Amniotic epithelial cell (primary cell): Measurements from ENCODE around the gene UNC13C.

Source experiments
- DNase-seq: peaks from one replicate; pipeline ENCODE4 v3.0.0-alpha.2; 2010; ENCODE audit warnings: low read depth

UNC13C gene

DNA sequence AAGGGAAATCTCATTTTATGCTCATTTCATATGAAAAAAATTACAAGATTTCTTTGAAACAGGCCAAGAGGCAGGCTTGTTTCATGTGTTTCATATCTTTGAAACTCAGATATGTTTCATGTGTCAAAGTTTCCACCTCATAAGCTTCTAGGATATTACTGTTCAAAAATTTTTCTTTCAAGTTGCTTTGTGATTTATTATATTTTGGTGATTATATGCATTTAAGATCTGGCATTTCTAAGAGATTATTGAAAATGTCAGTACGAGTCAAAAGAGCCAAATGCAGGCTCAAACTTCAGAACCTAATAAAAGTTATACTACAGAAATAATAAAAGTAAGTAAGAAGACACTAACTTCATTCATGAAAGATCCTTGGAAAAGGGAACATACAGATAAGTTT, 590.1 kb downstream of the UNC13C start:
- no peak for DNase-seq

DNA sequence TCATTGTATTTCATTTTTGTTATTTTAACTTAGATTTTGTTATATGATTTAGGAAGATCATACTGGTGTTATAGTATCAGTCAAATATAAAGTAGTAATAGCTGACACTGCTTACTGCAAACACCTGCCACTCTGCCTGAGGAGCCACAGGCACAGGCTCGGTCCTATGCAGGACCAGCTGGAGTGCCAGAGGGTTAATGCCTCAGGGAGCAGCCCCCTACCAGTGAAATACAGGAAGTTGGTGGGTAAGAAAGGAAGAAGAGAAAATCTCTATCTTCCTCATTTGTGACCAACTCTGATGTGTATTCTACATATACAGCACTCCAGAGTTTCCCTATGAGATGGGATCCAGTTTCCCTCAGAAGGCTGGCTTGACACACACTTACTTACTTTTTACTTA, 593.3 kb downstream of the UNC13C start:
- no peak for DNase-seq

DNA sequence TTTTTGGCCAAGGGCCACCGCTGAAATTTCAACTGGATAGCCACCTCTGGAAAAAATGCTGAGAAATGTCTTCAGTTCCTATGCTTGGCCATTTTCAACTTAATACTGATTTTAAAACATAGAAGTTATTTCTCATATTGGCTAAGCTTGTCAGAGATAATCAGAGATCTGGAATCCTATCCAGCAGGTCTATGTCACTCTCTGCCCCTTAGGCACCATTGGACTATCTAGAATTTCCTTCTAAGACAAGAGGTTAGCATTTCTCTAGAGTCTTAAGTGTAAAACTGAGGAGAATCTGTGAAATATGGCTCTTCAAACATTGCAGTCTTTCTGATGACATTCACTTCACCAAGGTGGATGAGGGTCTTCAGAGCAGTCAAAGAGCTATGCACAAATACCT, 597.3 kb downstream of the UNC13C start:
- no peak for DNase-seq

DNA sequence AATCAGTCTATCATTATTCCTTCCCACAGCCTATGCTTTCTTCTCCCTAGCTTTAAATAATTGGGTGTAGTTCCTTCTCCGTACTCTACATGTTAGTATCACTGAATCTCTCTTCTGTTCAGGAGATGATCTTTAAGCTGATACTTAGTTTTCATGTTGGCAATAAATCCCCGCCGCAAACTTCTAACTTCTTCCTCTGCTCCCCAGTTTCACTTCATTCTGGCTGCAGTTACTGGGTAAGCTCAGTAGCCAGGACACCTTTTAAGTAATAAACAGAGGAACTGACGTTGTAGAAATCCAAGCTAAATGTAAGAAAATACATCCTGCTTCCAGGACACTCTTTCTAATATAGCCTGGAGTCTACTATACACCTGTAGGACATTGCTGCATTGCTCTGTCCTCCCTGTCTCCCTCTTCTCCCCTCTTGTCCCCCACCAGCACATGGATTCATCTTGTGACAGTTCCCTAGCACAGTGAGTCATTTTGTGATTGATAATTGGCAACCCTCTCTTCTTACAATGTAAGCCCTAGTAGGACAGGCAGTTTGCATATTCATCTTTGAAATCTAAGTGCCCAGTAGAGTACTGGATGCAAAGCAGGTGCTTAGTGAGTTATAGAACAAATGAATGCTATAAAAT, 598.2 kb downstream of the UNC13C start:
- no peak for DNase-seq

DNA sequence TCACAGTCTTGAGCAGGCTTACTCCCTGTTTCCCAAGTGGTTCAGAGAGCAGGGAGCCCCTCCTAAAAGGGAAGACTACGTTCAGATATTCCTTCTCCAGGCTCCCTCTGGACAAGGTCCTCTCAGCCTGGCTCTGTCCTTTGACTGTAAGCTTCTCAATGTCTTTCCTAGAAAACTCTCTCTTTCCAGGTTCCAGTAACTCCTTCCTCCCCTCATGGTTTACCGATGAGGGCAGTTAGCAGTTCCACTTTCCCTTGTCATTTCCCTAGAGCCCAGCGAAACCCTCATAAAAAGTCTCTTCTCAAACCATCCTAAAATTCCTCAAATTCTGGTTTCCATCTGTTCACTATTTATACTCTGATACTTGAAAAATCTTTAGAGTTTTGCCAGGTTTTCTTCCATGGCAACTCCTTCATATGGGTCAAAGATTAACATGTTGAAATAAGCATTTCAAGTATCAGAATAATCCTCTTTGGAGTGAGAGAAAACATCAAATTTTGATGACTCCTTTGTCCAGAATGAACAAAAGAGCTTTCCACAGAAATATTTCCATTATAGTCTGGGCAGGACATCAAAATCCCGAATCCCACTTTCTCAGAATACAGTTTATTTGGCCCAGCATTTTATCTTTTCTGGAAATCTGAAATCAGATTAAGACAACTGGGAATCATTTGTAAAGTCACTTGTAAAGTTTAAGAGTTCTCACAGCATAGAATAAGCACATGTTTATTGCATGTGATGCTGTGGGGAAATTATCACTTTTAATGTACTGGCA, 599.4 kb downstream of the UNC13C start:
- DNase-seq = no peak

DNA sequence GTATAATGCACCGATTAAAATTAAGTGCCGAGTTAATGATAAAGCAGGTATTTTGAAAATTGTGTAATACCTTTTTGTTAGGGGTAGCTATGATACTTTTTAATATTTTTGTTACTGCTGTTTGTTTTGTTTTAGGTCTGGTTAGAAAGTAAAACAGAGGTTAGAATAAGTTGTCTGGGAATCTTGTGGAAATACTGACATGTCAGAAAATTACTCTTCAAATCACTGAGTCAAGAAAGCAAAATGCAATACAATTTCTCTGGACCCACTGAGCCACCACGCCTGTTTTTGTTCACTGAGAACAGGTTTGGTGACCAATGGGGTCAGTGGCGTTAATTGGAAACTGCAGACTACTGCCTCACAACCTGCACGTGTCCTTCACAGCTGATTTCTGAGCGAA, 601.6 kb downstream of the UNC13C start:
- no peak for DNase-seq

DNA sequence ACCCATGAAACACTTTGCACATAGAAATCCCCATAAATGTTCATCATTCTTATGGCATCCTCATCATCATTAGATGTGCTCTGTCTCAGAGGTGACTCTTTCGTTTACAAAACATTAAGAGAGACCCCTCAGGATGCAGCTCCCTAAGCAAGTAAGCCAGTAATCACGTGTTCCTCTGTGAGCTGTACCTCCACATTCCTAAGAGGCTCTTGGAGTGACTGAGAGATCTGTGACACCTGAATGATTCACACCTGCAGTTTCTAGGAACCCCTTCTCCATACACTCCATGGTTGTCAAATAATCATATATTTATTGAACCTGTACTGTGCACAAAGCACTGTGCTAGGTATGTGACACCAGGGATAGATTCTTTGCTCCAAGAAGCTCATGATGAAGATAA, 602.4 kb downstream of the UNC13C start:
- no peak for DNase-seq

DNA sequence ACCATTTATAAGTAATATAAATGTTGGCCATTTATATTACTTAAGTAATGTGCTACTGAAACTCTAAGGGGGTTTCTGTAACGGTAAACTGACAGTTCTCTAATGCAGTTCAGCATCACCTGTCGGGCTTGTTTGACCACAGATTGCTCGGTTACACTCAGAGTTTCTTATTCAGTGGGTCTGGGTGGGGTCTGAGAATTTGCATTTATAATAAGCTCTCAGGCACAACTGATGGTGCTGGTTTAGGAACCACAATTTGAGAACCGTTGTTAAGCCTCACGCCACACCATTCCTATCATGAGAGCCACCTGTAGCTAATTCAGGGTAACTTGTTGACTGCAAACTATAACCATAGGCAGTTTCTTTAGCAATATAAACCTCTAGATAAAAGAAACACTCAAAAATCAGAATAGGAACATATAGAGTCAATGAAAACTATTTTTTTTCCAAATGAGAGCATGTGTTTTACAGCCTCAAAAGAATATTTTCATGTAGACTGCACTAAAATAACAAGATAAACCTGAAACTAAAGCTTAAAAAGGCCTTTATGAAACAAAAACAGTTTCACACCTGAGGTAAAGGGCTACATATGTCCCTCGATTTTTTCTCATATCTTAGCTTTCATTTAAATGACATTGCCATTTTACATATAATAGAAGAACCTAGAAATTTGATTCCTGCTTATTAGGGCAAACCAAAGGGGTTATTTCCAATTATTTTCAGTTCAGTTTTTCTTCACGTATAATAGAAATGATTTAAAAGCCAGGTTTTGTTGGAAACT, 604.8 kb downstream of the UNC13C start:
- DNase-seq = no peak

DNA sequence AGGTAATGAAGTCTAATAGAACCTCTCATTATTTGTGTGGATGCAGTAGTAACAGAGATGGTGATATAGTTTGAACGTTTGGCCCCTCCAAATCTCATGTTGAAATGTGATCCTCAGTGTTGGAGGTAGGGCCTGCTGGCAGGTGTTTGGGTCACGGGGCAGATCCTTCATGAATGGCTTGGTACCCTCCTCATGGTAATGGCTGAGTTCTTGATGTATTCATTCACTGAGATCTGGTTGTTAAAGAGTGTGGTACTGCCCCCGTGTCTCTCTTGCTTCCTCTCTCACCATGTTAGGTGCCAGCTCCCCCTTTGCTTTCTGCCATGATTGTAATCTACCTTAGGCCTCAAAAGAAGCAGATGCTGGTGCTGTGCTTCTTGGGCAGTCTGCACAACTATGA, 606.8 kb downstream of the UNC13C start:
- DNase-seq = no peak

DNA sequence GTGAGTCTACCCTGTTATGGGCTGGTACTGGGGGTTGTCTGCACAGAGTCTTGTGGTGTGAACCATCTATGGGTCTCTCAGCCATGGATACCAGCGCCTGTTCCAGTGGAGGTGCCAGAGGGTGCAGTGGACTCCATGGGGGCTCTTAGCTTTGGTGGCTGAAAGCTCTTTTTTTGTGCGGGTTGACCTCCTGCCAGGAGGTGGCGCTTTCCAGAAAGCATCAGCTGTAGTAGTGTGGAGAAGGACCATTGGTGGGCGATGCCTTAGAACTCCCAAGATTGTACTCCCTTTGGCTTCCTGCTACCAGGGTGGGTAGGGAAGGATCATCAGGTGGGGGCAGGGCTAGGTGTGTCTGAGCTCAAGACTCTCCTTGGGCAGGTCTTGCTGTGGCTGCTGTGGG, 615.9 kb downstream of the UNC13C start:
- DNase-seq = no peak

DNA sequence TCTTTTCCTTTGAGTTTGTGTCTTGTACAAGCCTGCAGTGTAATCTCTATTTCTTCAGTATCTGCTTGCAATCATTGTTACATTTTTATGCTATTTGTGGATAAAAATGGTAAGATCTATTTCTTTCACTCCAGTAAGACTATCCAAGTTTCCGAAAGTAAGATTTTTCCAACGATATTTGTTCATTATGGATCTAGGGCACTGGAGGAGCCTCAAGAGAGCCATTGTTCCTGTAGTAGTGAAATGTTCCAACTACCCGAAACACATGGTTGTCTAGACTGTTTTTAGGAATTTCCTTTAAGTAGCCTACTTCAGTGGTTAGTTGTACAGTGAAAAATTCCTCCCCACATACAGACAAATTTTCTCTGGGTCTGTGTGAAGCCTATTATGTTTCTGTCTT, 621.1 kb downstream of the UNC13C start:
- DNase-seq = no peak

DNA sequence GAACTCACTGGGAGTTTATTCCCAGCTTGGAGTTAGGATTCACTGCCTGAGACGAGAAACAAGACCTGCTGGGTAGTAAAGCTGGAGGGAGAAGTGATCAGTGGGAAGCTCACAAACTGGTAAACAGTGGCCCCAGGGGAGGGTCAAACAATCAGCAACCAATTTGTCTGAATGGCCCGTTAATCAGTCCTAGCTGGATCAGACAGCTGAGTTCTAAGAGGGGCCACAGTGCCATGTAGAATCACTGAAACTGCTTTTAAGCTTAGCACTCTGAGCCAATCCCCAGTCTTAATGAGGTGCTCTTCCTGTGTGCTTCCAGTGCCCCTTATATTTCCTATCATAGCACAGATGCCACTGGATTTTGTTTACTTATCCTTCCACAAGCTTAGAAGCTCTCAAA, 626.8 kb downstream of the UNC13C start:
- no peak for DNase-seq

DNA sequence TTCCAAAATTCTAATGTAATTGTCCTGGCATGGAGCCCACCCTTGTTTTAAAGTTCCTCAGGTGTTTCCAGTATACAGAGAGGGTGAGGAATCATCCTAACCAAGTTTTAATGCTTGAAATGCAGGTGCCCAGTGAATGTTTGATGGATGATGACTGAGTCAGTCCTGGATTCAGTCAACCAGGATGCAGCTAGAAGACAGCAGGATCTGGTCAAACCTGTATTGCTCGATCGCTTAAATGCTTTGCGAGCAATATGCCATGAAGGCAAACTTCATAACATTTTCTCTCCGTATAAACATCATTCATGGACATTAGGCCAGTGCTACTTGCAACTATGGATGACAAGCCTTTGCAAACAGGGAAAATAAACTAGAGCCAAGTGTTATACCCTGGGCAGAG, 627.3 kb downstream of the UNC13C start:
- DNase-seq = no peak

DNA sequence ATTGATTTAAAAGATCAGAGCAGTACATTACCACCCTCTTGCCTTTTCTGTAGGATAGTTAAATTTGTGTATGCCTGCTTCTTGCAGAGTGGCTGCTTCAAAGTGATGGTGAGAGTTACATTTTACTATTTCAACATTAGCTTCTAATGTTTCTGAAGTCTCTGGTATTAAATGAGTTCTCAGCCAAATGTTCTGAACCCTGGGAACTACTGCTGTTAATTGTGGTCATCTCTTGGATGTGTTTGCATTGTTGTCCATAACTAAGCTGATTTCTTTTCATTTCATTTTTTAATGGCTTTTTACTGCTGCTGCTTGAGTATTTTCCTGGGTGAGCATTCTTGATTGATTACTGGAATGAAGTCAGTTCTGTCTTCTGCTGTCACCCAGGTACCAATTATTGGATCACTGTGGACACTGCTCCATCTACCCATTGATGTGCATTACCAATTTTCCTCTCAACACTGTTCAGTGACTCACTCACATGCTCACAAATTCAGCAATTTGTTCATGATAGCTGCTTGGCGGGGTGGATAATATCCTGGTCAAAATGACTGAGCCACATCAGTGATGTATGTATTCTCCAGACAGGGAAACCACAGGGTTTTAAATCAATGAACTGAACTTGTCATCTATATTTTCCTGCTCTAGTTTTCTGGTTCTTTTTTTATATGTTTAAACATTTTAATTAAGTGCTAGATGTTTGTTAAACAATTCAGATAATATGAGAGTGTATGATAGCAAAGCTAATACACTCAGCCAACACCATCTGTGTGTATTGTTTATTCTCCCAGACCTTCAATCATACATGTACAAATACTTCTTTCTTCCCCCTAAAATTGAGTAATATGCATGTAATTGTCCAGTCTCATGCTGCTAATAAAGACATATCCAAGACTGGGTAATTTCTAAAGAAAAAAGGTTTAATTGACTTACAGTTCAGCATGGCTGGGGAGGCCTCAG, 630.9 kb downstream of the UNC13C start:
- DNase-seq = no peak

DNA sequence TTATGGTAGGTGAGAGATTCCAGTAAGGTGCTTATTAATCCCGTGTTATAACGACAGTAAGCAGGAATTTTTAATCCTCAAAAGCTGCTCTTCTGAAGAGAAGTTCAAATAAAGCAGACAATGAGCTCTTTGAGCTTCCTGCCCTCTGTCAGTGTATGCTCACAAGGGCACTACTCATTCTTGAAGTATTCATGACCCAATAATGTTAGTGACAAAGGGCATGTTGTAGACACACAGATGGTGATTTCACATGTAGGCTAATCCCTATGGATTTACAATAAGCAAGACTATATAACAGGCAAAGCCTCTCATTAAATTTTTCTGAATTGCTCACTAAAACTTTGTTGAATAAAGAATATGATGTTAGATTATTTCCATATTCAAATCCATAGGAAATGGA, 639.9 kb downstream of the UNC13C start:
- DNase-seq = no peak

DNA sequence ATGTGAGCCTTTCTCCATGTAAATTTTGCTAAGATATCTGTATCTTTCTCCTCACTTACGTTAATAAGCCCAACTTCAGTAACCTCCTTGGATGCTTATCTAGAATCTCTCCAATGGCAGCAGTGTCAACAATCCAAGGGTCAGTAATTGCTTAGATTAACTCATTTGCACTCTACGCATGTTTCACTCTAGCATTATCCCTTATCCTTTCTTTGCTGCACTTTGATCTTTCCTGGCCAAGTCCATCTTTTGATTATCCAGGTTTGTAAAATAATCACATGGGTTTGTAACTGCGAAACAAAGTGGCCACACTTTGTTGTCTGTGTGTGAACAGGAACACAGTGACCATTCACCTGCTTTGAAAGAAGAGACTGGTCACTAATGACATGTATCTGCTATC, 640.9 kb downstream of the UNC13C start:
- DNase-seq = no peak

DNA sequence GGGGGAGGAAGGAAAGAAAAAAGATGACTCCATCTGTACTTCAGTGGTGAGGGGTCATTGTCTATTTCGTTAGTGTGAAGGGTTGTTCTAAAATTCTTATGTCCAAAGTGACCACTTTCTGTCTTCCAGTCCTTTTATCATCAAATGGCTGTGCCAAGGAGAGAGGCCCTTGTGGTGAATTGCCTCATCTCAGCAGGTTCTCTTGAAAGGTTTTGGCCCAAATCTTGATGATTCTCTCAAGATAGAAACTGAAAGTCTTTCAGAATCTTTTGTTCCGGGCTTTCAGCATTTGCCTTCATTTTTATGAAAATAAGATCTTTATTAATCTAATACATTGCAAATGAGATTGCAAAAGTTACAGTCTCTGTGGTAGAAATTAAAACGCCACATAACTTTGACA, 642.7 kb downstream of the UNC13C start:
- DNase-seq = no peak

DNA sequence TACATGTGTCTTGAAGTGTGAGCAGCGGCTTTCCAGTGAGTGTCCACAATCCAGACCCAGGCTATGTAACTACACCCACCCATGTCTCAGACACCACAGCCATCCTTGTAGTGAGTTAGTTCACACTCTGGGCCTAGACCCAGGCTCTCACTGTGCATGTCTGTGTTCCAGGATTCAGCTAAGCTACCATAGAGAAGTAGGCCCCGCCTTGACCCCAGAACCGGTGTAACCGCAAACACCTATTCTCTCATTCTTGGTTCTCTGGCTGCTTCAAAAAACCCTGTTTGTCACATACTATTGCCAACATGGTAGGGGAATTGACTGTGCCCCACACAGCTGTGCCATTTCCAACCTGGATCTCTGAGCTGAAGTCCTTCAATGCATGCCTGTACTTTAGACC, 657.9 kb downstream of the UNC13C start:
- no peak for DNase-seq

DNA sequence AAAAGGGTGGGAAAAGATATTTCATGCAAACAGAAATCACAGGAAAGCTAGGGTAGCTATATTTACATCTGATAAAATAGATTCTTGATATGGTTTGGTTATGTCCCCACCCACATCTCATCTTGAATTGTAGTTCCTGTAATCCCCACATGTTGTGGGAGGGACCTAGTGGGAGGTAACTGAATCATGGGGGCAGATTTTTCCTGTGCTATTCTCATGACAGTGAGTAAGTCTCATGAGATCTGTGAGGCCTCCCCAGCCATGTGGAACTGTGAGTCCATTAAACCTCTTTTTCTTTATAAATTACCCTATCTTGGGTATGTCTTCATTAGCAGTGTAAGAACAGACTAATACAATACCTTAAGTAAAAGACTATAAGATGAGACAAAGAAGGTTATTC, 660.4 kb downstream of the UNC13C start:
- DNase-seq = peak; percentile 1

DNA sequence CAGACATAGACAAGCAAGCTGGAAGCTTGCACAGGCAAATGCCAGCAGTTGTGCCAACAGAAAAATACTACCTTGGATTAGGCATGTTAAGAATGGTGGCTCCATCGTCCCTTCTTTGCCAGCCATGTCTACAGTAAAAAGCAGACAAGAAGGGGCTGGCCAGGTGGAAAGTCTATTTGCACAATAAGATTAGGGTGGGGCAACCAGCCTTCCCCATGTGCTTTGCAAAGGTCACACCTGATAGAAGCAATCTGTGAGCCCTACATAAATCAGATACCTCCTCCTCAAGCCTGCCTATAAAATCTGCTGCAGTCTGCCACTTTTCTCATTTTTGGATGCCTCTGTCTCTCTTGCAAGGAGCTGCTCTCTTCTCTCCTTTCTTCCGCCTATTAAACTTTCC, 662.6 kb downstream of the UNC13C start:
- no peak for DNase-seq

DNA sequence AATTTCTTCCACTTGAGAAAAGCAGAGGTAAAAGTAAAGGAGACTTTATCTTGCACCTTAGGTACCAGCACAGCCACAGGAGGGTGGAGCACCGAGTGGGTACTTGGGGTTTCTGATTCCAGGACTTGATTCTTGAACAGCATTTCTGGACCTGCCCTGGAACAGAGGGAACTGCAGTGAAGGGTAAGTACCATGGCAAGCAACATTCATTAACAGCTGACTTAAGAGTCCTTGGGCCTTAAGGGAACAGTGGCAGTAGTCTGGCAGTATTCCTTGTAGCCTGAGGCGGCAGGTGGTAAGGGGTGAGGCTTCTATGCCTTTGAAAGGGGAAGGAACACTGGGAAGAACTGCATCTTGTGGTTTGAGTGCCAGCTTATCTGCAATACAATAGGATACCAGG, 666.6 kb downstream of the UNC13C start:
- DNase-seq = no peak

DNA sequence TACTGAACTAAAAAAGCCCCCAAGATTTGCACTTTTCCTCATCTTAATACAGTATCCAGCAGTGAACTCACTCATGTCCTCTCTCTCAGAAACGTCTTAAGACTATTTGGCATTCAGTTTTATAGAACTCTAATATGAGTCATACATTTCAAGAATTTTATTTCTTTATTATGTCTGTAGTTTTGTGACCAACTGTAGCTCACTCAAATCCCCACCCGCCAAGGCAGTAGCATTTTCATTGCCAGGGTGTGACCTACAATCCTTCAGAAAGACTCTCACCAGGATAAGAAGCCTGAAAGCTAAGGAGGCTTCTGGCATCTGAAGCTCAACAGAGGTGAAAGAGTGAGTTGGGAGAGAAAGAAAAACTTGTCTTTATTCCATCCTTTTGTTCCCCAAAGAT, 681.4 kb downstream of the UNC13C start:
- no peak for DNase-seq
